Muscle layer of duodenum (tissue), 2 donors: Measurements from ENCODE around the gene CBLN4.

ENCODE experiments used
- H3K27ac ChIP-seq: one replicate; pipeline ENCODE4 v1.7.0; 2013; ENCODE audit warnings: mild to moderate bottlenecking, low read length
- H3K27me3 ChIP-seq: one replicate; pipeline ENCODE4 v1.7.0; 2013; ENCODE audit warnings: low read depth, mild to moderate bottlenecking, control low read depth, low read length
- H3K36me3 ChIP-seq, 2 donors: one replicate each; pipeline ENCODE4 v1.7.0; 2013; ENCODE audit warnings: low read length in 2 of 2, control low read depth in 1 of 2, mild to moderate bottlenecking in 1 of 2; ENCODE audit not compliant: insufficient read depth in 2 of 2, control insufficient read depth in 1 of 2
- H3K4me1 ChIP-seq, 2 donors: one replicate each; pipeline ENCODE4 v1.7.0; 2013; ENCODE audit warnings: low read length in 2 of 2, mild to moderate bottlenecking in 2 of 2, control low read depth in 1 of 2, moderate library complexity in 1 of 2; ENCODE audit not compliant: insufficient read depth in 2 of 2, control insufficient read depth in 1 of 2
- H3K4me3 ChIP-seq, 2 donors: one replicate each; pipeline ENCODE4 v1.7.0; 2013; ENCODE audit warnings: low read length in 2 of 2, low read depth in 1 of 2, mild to moderate bottlenecking in 1 of 2
- H3K9me3 ChIP-seq, 2 donors: one replicate each; pipeline ENCODE4 v1.7.0; 2013; ENCODE audit warnings: low read length in 2 of 2, control low read depth in 1 of 2, mild to moderate bottlenecking in 1 of 2; ENCODE audit not compliant: control insufficient read depth in 1 of 2
- donor health status: healthy.

CBLN4 gene

GRCh38 chr20:56001890-56002289 is 3.4 kb downstream of the CBLN4 start:
- H3K27ac ChIP-seq: no peak overlapping the region

GRCh38 chr20:56001106-56001785 is 4.1 kb downstream of the CBLN4 start:
- Histone ChIP-seq H3K27me3 (peaks cover 13% of the 10 kb centered on the region), H3K4me3 (no peak overlapping the region), H3K4me1 (peaks cover 0 to 27% of the 10 kb centered on the region in 2 donors), H3K36me3 (no peaks in the 10 kb centered on the region), H3K9me3 (no peaks in the 10 kb centered on the region), H3K27ac (no peak overlapping the region)

More at GRCh38 chr20:56001890-56002289, 3.4 kb downstream of the CBLN4 start:
- no peak overlapping the region for H3K4me3 ChIP-seq
- peaks cover 17% of the 10 kb centered on the region for H3K27me3 ChIP-seq
- no peaks in the 10 kb centered on the region for H3K9me3 ChIP-seq
- H3K4me1 ChIP-seq: peaks cover 0 to 27% of the 10 kb centered on the region in 2 donors
- no peaks in the 10 kb centered on the region for H3K36me3 ChIP-seq

DNA sequence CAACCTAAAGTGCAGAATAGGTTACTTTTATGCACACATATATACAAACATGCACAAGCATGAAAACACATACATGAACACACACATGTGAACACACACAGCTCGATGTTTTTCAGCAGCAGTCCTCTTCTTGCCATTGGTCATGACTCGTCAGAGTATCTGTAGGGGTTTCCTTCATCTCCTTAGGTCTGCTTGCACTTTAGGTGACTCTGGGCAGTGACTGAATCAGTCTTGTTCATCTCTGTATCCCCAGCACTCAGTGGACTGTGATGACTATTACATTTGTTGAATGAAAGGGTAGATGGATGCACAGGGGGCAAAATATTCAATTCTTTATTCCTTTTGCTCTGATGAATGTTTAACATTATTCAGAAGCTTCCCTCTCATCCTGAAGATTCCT is 26.8 kb downstream of the CBLN4 start:
- Histone ChIP-seq H3K4me1 (peaks cover 5 to 12% of the 10 kb centered on the region in 2 donors), H3K27me3 (no peaks in the 10 kb centered on the region), H3K36me3 (no peaks in the 10 kb centered on the region), H3K4me3 (no peak overlapping the region), H3K9me3 (no peaks in the 10 kb centered on the region), H3K27ac (no peak overlapping the region)

DNA sequence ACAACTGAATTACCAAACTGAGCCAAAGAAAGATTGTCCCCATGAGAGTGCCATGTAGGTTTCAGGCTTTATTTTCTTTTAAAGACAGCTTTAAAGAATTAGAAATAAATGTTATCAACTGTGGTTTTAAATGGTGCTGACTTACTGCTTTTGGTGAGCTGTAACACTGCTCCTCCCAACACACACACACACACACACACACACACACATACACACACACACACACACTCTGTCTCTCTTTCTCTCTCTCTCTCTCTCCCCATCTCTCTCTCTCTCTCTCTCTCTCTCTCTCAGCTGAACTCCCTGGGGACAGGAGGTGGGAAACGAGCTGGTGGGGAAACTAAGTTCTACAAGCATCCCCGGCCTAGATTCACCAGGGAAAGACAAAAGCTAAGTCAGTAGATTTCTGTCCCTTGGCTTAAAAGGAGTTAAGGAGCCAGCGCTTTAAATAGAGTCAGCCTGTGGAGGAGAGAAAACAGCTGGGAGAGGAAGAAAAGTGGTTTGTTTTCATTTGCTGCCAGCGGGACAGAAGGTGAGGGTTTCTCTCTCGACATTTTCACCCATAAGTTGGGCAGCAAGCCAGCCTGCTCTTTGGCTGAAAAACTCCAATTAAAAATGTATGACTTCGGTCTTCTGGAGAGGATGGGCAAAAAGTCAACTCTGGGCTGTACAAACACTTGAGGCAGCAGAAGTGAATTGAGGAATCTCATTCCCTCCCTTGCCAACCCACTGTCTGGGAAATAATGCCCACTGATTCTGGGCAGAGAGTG is 27.4 kb downstream of the CBLN4 start:
- Histone ChIP-seq H3K9me3 (no peaks in the 10 kb centered on the region), H3K27me3 (no peaks in the 10 kb centered on the region), H3K4me1 (peaks cover 5 to 12% of the 10 kb centered on the region in 2 donors), H3K4me3 (no peak overlapping the region), H3K36me3 (no peaks in the 10 kb centered on the region), H3K27ac (peak overlapping the region; percentile 27)

- Histone ChIP-seq H3K4me1 (peaks cover 5 to 12% of the 10 kb centered on the region in 2 donors), H3K36me3 (no peaks in the 10 kb centered on the region), H3K9me3 (no peaks in the 10 kb centered on the region), H3K4me3 (no peak overlapping the region), H3K27me3 (no peaks in the 10 kb centered on the region), H3K27ac (no peak overlapping the region)
Measured at GRCh38 chr20:55974491-55975202, 30.7 kb downstream of the CBLN4 start.

- H3K9me3 ChIP-seq: no peaks in the 10 kb centered on the region
- H3K27me3 ChIP-seq: no peaks in the 10 kb centered on the region
Measured at GRCh38 chr20:55964790-55965189, 40.5 kb downstream of the CBLN4 start.

DNA sequence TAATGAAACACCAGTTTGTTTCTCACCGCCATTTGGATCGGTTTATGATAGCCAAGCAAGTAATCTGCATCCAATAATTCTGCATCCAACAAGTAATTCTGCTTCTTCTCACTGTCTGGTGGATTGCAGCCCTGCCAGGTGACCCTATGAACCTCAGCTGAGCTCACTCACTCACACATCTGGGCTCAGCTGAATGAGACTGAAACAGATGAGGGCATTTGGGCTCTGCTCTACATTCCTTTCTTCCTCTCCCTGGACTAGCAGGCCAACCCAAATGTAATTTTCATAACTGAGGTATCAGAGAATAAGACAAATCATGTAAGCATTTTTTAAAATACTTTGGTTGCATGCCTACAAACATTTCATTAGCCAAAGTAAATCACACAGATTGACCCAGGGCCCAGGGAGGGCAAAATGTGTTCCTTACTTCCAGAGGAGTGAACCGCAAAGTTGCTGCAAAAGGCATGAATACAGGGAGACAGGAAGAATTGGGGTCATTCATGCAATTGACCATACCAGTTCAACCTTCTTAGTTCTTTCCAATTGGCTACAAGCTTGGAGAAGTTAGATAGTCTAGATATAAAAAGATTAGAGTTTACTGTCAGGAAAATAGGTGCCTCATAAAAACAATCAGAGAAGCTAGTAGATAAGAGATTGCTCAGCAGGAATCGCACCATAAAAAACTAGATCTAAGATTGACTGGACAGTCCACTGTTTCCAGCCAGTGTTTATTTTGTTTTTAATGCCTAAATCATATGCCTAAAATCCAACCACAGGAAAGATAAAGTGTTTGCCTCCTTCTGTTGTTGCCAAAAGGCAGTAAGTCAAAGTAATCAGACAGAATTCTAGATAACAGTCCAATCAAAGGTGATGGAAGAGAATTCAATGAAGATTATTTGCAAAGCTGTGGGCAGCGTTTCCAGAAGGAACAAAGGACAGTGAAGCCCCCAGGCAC is 43.7 kb downstream of the CBLN4 start:
- Histone ChIP-seq H3K27me3 (no peaks in the 10 kb centered on the region), H3K4me1 (no peaks in the 10 kb centered on the region), H3K27ac (no peak overlapping the region), H3K36me3 (no peaks in the 10 kb centered on the region), H3K4me3 (no peak overlapping the region), H3K9me3 (no peaks in the 10 kb centered on the region)

More at GRCh38 chr20:55964790-55965189, 40.5 kb downstream of the CBLN4 start:
- no peaks in the 10 kb centered on the region for H3K4me1 ChIP-seq
- no peaks in the 10 kb centered on the region for H3K36me3 ChIP-seq
- no peak overlapping the region for H3K4me3 ChIP-seq
- no peak overlapping the region for H3K27ac ChIP-seq

GRCh38 chr20:55953201-55953600 is 52.1 kb downstream of the CBLN4 start:
- no peaks in the 10 kb centered on the region for H3K9me3 ChIP-seq
- no peaks in the 10 kb centered on the region for H3K4me1 ChIP-seq
- H3K27ac ChIP-seq: no peak overlapping the region
- H3K27me3 ChIP-seq: no peaks in the 10 kb centered on the region
- H3K36me3 ChIP-seq: no peaks in the 10 kb centered on the region
- no peak overlapping the region for H3K4me3 ChIP-seq

DNA sequence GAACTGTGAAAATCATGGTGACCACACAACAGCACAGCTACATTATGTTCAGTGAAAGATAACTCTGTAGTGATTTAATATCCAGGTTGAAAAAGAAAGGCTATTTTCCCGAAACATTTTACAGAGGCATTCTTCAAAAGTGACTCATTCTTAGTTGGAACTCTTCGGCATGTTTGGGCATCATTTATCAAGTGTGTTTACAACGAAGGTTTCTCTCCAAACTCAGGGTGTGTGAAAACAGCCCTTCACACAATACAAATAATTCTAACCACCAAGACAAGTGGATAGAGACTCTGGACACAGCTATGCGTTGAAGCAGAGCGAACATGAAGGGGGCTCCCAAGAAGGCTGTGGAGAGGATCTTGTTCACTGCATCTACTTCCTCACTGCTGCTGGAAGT is 57.6 kb downstream of the CBLN4 start:
- H3K4me1 ChIP-seq: no peaks in the 10 kb centered on the region
- no peak overlapping the region for H3K4me3 ChIP-seq
- no peaks in the 10 kb centered on the region for H3K36me3 ChIP-seq
- H3K9me3 ChIP-seq: no peaks in the 10 kb centered on the region
- H3K27me3 ChIP-seq: no peaks in the 10 kb centered on the region
- no peak overlapping the region for H3K27ac ChIP-seq
